T-helper 22 cell (primary cell): Measurements from ENCODE around the gene SFPQ.
"Not testable (repeated sequence)": the region's sequence is repeated elsewhere in the genome, so short reads cannot be mapped to it uniquely, and the experiment has no call there.

Experiments
- DNase-seq: peaks from one replicate; pipeline ENCODE4 v3.0.0-alpha.2; 2020; ENCODE audit warnings: low read depth

The SFPQ gene

GRCh38 chr1:35192853-35193664 is at the start of gene SFPQ:
Gene SFPQ (minus strand): TSS chr1:35193145. CDS start chr1:35193049, 96 bp downstream.
- DNase-seq = peak; percentile 93

- DNase-seq = not testable (repeated sequence)
Observed at GRCh38 chr1:35236772-35237171, 43.8 kb upstream of the SFPQ start.

- DNase-seq = no peak
Observed at GRCh38 chr1:35231287-35231686, 38.3 kb upstream of the SFPQ start.

GRCh38 chr1:35229587-35230360 is 36.8 kb upstream of the SFPQ start:
- no peak for DNase-seq

GRCh38 chr1:35226546-35226945 is 33.6 kb upstream of the SFPQ start:
- no peak for DNase-seq

- DNase-seq = no peak
Observed at GRCh38 chr1:35223084-35223630, 30.2 kb upstream of the SFPQ start.

- no peak for DNase-seq
Observed at GRCh38 chr1:35222322-35223083, 29.6 kb upstream of the SFPQ start.

GRCh38 chr1:35220976-35221375 is 28.0 kb upstream of the SFPQ start:
- no peak for DNase-seq

- DNase-seq = no peak
Observed at GRCh38 chr1:35215346-35215745, 22.4 kb upstream of the SFPQ start.

GRCh38 chr1:35211120-35211414 is 18.1 kb upstream of the SFPQ start:
- DNase-seq = no peak

GRCh38 chr1:35210321-35211119 is 17.6 kb upstream of the SFPQ start:
- no peak for DNase-seq

- DNase-seq = no peak
Observed at GRCh38 chr1:35203295-35203694, 10.3 kb upstream of the SFPQ start.

- peak; percentile 24 for DNase-seq
Observed at GRCh38 chr1:35202048-35202719, 9.2 kb upstream of the SFPQ start.

GRCh38 chr1:35201631-35202030 is 8.7 kb upstream of the SFPQ start:
- no peak for DNase-seq

GRCh38 chr1:35192056-35192852 is 691 bp downstream of the SFPQ start:
- peak; percentile 80 for DNase-seq

- DNase-seq = no peak
Observed at GRCh38 chr1:35191429-35192055, 1.4 kb downstream of the SFPQ start.

- no peak for DNase-seq
Observed at GRCh38 chr1:35190784-35191183, 2.2 kb downstream of the SFPQ start.

- DNase-seq = no peak
Observed at GRCh38 chr1:35188578-35189392, 4.2 kb downstream of the SFPQ start.

GRCh38 chr1:35187816-35188342 is 5.1 kb downstream of the SFPQ start:
- DNase-seq = no peak
